Measurements from ENCODE around the gene ST3GAL4.
A peak's percentile ranks its signal among the peaks of the same experiment; 100 is the strongest.

The ST3GAL4 gene

GRCh38 chr11:126430581-126431335, 75.3 kb downstream of the ST3GAL4 start:
- no peak for DNase-seq

- no peak for DNase-seq
Observed at GRCh38 chr11:126431401-126432064, 76.0 kb downstream of the ST3GAL4 start.

- no peak for DNase-seq
Observed at GRCh38 chr11:126432065-126432461, 76.6 kb downstream of the ST3GAL4 start.

- DNase-seq, result no peak
Observed at GRCh38 chr11:126432525-126432924, 77.0 kb downstream of the ST3GAL4 start.

GRCh38 chr11:126433244-126433846, 77.9 kb downstream of the ST3GAL4 start:
- DNase-seq, result no peak

DNA sequence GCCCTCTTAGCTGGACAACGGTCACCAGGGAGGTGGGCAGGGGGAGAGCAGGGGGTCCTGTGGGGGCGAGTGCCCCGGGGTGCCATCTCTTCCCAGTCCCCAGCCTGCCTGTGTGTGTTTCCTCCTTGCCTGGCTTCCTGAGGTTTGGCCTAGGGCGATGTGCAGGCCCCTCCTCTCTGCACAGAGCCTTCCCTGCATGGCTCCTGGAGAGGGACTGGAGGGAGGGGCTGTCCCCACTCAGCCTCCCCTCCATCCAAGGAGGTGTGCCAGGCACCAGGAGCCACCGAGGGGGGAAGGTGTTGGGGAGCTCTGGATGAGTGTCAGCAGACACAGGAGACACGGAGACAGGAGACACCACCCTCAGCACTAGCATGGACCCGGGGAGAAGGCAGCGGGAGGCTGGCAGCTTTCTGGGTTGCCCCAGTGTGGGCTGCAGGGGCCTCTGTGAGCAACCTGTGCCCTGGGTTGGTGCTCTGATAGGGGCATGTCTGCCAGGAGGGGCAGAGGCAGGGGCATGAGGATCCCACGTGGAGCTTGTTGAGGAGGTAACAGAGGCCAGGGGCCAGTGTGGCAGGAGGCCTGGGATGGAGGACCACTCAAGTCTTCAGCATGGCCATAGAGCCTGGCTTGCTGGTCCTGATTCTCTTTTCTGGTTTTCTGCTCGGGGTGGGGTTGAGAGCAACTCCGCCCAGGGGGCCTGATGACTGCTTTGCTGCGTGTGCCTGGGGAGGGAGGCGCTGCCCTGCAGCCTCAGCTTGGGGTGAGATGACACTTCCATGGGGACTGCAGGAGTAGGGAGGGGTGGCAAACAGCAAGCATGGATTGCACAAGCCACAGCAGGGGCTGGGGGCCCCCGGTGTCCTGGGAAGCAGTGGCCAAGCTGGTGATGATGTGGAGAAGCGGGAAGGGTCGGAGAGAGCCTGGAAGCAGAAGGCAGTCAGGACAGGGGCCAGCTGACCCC, 78.8 kb downstream of the ST3GAL4 start:
- DNase-seq, result no peak

DNA sequence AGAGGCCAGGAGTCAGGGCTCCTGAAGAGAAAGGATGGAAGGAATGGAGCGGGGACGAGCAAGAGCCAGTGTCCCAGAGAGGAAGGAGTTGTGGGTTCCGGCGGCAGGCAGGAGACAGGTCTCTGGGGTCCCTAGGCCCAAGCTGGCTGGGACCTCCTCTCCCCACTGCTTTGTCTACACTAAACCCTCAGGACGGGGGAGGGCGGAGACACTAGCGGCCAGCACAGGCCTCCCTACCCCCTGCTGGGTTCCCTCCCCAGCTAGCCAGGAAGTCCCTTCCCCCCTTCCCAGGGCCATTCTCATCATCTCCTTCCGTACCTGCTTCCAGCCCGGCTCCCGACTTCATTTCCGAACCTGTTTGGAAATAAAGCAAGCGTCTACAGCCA, 79.5 kb downstream of the ST3GAL4 start:
- no peak for DNase-seq

DNA sequence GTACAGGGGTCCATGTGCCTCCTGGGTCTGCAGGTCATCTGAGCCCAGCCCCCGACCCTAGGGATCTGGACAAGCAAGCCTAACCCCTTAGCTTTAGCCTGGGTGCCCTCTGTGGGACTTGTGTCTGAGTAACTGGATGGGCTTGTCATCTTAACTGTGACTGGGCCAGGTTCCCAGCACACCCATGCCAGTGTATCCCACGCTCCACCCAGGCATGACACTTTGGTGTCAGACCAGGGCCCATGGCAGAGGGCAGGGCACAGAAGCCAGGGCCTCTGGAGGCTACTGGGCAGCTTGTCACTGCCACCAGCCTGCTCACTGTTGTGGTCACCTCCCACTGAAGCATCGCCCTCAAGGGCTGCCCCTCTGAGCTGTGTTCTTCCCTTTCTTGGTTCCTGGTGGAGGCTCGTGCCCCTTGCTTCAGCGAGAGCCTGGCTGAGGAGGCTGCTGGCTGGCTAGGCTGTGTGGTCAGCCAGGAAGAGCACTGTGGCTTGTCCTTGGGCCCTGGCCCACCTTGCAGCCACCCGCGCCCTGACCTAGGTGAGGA, 80.8 kb downstream of the ST3GAL4 start:
- no peak for DNase-seq

GRCh38 chr11:126437731-126438130, 82.2 kb downstream of the ST3GAL4 start:
- DNase-seq, result no peak

DNA sequence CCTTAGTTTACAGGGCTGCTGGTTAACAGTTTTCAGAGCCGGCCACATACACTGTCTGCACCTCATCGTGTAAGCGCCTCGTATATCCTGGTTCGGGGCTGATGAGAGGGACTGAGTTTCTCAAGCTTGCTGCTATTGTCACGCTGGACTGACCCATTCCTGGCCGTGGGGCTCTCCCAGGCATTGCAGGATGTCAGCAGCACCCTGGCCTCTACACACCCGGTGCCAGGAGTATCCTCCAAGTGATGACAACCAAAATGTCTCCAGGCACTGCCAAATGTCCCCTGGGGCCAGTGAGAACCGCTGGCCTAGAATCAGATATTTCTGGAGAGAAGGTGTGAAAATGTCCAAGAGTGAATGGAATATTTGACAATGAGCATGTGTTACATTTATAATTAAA, 82.8 kb downstream of the ST3GAL4 start:
- no peak for DNase-seq

- DNase-seq, result no peak
Observed at GRCh38 chr11:126438691-126439090, 83.2 kb downstream of the ST3GAL4 start.

GRCh38 chr11:126440276-126440675, 84.8 kb downstream of the ST3GAL4 start:
- no peak for DNase-seq

GRCh38 chr11:126440792-126441514, 85.5 kb downstream of the ST3GAL4 start:
- DNase-seq, result peak; percentile 68 to 76

DNA sequence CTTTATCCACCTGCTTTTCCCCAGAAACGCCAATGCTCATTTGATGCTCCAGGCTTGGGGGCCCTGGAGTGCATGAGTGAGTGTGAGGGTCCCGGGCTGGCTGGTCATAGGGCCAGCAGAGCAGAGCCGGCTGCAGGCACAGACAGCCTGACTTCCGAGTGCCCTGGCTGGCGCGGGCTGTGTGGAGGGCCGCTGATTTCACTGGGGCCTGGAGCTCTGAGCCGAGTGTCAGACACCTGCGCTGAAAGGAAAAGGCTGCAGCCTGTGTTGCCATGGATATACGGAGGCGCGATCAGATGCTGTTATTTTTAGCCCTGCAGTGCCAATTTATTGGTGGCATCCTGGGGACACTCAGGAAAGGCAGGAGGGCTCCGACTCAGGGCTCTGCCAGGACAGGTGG, 87.6 kb downstream of the ST3GAL4 start:
- DNase-seq, result no peak

DNA sequence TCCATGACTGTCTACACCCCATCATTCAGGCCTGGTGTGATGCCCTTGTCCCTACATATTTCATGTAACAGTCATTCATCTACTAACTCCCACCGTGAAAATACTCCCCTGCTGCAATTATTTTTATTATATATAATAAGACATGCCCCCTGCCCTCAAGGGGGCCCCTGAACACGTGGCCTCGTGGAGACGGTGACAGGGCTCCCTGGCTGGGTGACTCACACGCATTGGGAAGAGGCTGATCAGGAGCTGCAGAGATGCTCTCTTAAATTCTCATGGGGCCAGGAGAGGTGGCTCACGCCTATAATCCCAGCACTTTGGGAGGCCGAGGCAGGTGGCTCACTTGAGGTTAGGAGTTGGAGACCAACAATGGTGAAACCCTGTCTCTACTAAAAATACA, 88.6 kb downstream of the ST3GAL4 start:
- DNase-seq, result no peak

DNA sequence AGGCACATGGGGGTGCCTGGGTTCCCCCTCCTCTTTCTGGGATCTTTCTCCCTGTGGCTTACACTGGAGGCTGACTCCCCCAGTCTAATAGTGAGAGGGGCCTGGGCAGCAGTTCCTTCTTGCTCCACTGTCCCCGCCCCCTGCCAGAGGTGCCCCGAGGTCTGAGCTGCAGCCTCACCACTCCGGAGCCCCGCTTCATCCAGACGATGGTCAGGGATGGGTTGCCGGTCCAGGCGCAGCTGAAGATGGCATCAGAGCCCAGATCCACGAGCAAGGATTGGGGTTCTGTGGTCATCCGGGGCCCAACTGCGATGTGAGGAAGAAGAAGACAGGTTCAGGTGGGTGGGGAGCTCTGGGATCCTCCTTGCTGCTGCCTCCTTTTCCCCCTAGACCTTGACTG, 91.1 kb downstream of the ST3GAL4 start:
- no peak for DNase-seq

DNA sequence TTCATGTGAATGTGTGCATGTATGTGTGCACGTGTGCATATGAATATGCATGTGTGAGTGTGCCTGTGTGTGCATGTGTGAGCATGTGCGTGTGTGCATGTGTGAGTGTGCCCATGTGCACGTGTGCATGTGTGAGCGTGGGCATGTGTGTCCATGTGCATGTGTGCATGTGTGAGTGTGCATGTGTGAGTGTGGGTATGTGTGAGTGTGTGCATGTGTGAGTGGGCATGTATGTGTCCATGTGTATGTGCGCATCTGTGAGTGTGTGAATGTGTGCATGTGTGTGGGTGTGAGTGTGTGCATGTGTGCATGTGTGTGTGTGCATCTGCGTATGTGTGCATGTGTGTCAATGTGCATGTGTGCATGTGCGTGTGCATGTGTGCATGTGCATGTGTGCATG, 94.7 kb downstream of the ST3GAL4 start:
- DNase-seq, result no peak

GRCh38 chr11:126450806-126451205, 95.3 kb downstream of the ST3GAL4 start:
- no peak for DNase-seq

DNA sequence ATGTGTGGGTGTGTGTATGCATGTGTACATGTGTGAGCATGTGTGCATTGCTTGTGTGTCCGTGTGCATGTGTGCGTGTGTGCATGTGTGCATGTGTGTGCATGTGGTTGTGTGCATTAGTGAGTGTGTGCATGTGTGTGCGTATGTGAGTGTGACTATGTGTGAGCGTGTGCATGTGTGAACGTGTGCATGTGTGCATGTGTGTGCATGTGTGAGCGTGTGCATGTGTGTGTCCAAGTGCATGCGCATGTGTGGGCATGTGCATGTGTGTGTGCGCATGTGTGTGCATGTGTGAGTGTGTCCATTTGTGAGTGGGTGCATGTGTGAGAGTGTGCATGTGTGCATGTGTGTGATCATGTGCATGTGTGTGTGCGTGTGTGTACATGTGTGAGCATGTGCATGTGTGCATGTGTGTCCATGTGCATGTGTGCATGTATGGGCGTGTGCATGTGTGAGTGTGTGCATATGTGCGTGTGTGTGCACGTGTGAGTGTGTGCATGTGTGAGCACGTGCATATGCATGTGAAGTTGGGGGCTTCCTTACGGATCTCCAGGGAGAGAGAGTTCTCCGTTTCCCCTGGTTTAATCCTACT, 95.8 kb downstream of the ST3GAL4 start:
- no peak for DNase-seq

GRCh38 chr11:126452241-126453101, 97.0 kb downstream of the ST3GAL4 start:
- DNase-seq, result no peak

GRCh38 chr11:126456089-126456488, 100.6 kb downstream of the ST3GAL4 start:
- no peak for DNase-seq

Data from CD4-positive, alpha-beta T cell treated with Interleukin-1 beta for 1 hour (primary cell).